Measurements from ENCODE around the gene KCNMB4.

DNA sequence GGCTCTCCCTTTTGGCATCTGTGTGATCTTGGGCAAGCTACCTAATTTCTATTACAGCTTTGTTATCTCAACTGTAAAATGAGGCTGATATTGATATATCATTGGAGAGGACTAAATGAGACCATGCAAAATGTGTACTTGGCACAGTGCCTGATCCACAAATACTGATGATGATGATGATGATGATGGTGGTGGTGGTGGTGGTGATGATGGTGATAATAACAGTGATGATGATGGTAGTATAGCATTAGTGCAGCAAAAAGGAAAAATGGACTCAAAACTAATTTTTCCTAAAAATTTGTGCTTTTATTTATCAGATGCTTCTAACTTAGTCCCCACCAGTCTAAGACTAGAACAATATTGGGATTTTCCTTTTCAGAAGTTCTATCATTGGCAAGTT, 70.7 kb downstream of the KCNMB4 start:
- TF ChIP-seq, protein P1, sequence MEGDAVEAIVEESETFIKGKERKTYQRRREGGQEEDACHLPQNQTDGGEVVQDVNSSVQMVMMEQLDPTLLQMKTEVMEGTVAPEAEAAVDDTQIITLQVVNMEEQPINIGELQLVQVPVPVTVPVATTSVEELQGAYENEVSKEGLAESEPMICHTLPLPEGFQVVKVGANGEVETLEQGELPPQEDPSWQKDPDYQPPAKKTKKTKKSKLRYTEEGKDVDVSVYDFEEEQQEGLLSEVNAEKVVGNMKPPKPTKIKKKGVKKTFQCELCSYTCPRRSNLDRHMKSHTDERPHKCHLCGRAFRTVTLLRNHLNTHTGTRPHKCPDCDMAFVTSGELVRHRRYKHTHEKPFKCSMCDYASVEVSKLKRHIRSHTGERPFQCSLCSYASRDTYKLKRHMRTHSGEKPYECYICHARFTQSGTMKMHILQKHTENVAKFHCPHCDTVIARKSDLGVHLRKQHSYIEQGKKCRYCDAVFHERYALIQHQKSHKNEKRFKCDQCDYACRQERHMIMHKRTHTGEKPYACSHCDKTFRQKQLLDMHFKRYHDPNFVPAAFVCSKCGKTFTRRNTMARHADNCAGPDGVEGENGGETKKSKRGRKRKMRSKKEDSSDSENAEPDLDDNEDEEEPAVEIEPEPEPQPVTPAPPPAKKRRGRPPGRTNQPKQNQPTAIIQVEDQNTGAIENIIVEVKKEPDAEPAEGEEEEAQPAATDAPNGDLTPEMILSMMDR (IDR thresholded peaks at IDR 0.05) = no peak
- no peak for TF ChIP-seq POLR2A (IDR thresholded peaks at IDR 0.05)
- no peak for TF ChIP-seq POLR2AphosphoS5 (IDR thresholded peaks at IDR 0.05)
- TF ChIP-seq EP300 (IDR thresholded peaks at IDR 0.05) = no peak
